Loucy (cell line): ENCODE data around the gene SERPINF2.
"Not testable (repeated sequence)": the region's sequence is repeated elsewhere in the genome, so short reads cannot be mapped to it uniquely, and the experiment has no call there.

Experiments
- H2AFZ ChIP-seq: fragments of 200-600 bp; sonication (generic); 2 replicates; pipeline ENCODE4 v1.6.0; 2016; ENCODE audit warnings: antibody characterized with exemption, mild to moderate bottlenecking, low read length, moderate library complexity
- H3F3A ChIP-seq: fragments of 200-600 bp; 2 replicates; pipeline ENCODE4 v1.6.0; 2016; ENCODE audit warnings: antibody characterized with exemption, low read depth, mild to moderate bottlenecking
- H3K27me3 ChIP-seq: fragments of 200-600 bp; sonication (generic); 2 replicates; pipeline ENCODE4 v1.6.1; 2014; ENCODE audit warnings: low read length, mild to moderate bottlenecking; ENCODE audit not compliant: insufficient read depth, poor library complexity, severe bottlenecking
- H3K36me3 ChIP-seq: fragments of 200-600 bp; sonication (generic); 2 replicates; pipeline ENCODE4 v1.6.1; 2016; ENCODE audit warnings: low read length; ENCODE audit not compliant: insufficient read depth
- H3K4me1 ChIP-seq: fragments of 200-600 bp; sonication (generic); 2 replicates; pipeline ENCODE4 v1.5.1; 2014; ENCODE audit warnings: low read length, mild to moderate bottlenecking; ENCODE audit not compliant: insufficient read depth, poor library complexity, severe bottlenecking
- H3K4me2 ChIP-seq: fragments of 200-600 bp; sonication (generic); 2 replicates; pipeline ENCODE4 v1.6.0; 2014; ENCODE audit warnings: antibody characterized with exemption, low read length, low read depth, mild to moderate bottlenecking; ENCODE audit not compliant: poor library complexity, severe bottlenecking
- H3K4me3 ChIP-seq: fragments of 200-600 bp; sonication (generic); 2 replicates; pipeline ENCODE4 v1.5.1; 2014; ENCODE audit warnings: low read length, mild to moderate bottlenecking, mixed read lengths; ENCODE audit not compliant: poor library complexity, severe bottlenecking
- H3K79me2 ChIP-seq: fragments of 200-600 bp; sonication (generic); 2 replicates; pipeline ENCODE4 v1.6.1; 2014; ENCODE audit warnings: low read length; ENCODE audit not compliant: insufficient read depth
- H3K9ac ChIP-seq: fragments of 200-600 bp; sonication (generic); 2 replicates; pipeline ENCODE4 v1.6.0; 2014; ENCODE audit warnings: mild to moderate bottlenecking, low read depth, low read length, moderate library complexity; ENCODE audit not compliant: poor library complexity, severe bottlenecking
- H3K9me2 ChIP-seq: fragments of 200-600 bp; sonication (generic); replicated peaks from 2 replicates; pipeline ENCODE4 v1.6.1; 2016; ENCODE audit warnings: low read depth, low read length, mixed read lengths
- H3K9me3 ChIP-seq: fragments of 200-600 bp; sonication (generic); 2 replicates; pipeline ENCODE4 v1.6.1; 2014; ENCODE audit warnings: mild to moderate bottlenecking, antibody characterized with exemption, low read length, low read depth; ENCODE audit not compliant: insufficient read depth
- H4K20me1 ChIP-seq: fragments of 200-600 bp; sonication (generic); 2 replicates; pipeline ENCODE4 v1.6.0; 2014; ENCODE audit warnings: antibody characterized with exemption, low read length, mild to moderate bottlenecking; ENCODE audit not compliant: insufficient read depth, poor library complexity, severe bottlenecking
- EZH2phosphoT487 ChIP-seq: fragments of 200-600 bp; IDR thresholded peaks from 2 replicates; pipeline ENCODE4 v1.6.1; 2018; ENCODE audit warnings: antibody characterized with exemption, mild to moderate bottlenecking, moderate library complexity, borderline replicate concordance
- TF ChIP-seq, protein P1 (sequence below): fragments of 200-600 bp; sonication (generic); conservative IDR thresholded peaks from 2 replicates; pipeline ENCODE4 v1.5.1; 2014; ENCODE audit warnings: mild to moderate bottlenecking, antibody characterized with exemption, low read length

Gene SERPINF2

DNA sequence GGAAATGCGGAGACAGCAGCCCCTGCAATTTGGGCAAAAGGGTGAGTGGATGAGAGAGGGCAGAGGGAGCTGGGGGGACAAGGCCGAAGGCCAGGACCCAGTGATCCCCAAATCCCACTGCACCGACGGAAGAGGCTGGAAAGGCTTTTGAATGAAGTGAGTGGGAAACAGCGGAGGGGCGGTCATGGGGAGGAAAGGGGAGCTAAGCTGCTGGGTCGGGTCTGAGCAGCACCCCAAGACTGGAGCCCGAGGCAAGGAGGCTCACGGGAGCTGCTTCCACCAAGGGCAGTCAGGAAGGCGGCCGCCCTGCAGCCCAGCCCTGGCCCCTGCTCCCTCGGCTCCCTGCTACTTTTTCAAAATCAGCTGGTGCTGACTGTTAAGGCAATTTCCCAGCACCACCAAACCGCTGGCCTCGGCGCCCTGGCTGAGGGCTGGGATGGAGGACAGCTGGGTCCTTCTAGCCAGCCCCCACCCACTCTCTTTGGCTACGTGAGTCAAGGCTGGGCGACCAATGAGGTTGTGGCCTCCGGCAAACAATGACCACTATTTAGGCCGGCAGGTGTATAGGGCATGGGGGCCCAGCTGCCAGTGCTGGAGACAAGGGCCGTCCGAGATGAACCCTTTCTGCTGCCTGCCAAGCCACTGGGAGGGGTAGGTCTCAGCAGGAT, 19.7 kb downstream of the SERPINF2 start:
- H4K20me1 ChIP-seq: no peaks in the 10 kb centered on the region
- peaks cover 4% of the 10 kb centered on the region for H3K4me1 ChIP-seq
- H3K9me2 ChIP-seq: no peaks in the 10 kb centered on the region
- no peaks in the 10 kb centered on the region for H3K36me3 ChIP-seq
- H3K79me2 ChIP-seq: no peaks in the 10 kb centered on the region
- H2AFZ ChIP-seq: no peak overlapping the region
- no peak for TF ChIP-seq EZH2phosphoT487
- TF ChIP-seq, protein P1, sequence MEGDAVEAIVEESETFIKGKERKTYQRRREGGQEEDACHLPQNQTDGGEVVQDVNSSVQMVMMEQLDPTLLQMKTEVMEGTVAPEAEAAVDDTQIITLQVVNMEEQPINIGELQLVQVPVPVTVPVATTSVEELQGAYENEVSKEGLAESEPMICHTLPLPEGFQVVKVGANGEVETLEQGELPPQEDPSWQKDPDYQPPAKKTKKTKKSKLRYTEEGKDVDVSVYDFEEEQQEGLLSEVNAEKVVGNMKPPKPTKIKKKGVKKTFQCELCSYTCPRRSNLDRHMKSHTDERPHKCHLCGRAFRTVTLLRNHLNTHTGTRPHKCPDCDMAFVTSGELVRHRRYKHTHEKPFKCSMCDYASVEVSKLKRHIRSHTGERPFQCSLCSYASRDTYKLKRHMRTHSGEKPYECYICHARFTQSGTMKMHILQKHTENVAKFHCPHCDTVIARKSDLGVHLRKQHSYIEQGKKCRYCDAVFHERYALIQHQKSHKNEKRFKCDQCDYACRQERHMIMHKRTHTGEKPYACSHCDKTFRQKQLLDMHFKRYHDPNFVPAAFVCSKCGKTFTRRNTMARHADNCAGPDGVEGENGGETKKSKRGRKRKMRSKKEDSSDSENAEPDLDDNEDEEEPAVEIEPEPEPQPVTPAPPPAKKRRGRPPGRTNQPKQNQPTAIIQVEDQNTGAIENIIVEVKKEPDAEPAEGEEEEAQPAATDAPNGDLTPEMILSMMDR: no peak
- H3K9ac ChIP-seq: no peak overlapping the region
- no peak overlapping the region for H3K4me3 ChIP-seq
- no peak overlapping the region for H3K4me2 ChIP-seq
- H3K9me3 ChIP-seq: no peaks in the 10 kb centered on the region
- no peaks in the 10 kb centered on the region for H3K27me3 ChIP-seq
- no peaks in the 10 kb centered on the region for H3F3A ChIP-seq

DNA sequence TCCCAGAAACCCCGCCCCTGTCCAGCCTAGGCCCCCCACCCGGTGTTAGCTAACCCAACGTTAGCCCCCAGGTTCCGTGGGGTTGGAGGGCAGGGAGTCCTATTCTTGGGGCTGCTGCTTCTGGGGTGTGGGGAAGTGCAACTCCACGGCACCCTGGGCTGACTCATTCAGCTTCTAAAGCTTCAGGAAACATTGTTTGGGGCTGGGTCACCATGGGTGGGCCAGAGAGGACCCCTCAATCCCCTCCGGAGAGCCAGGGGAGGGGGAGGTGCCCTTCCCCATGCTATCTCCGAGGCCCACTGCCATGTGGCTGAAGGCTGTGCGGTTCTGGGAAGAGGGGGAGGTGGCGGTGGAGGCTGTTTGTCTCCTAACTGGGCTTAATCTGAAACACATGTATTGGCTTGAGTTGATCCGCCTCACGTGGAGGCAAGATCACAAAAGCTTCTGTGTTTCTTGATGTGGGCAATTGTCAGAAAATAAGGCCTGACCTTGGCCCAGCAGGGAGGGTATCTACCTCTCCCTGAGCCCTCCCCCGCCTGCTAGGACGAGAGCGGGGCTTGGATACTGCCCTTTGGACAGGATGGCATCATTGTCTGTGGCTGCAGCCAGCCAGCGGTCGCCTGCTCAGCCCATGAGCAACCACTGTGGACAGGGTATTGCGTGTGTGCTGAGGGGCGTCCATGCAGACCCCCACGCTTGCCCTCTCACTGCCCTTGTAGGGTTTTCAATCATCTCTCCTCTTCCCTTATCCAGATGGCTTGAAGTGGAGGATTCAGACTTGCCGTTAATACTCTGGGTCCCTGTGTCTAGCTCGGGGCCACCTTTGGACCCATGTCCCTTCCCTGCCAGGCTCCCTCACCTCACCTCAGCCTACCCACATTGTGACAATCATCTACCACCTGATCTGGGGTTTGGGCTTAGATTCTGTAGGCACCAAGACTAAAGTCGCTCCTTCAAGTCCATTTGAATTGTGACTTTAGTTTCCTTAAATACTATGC, 20.5 kb downstream of the SERPINF2 start:
- Histone ChIP-seq H3K27me3 (no peaks in the 10 kb centered on the region), H3F3A (no peaks in the 10 kb centered on the region), H3K9me3 (no peaks in the 10 kb centered on the region), H3K36me3 (no peaks in the 10 kb centered on the region), H3K4me3 (no peak overlapping the region), H3K4me2 (no peak overlapping the region), H3K79me2 (no peaks in the 10 kb centered on the region), H3K9ac (peak overlapping the region; percentile 21), H4K20me1 (no peaks in the 10 kb centered on the region), H3K9me2 (no peaks in the 10 kb centered on the region), H3K4me1 (peaks cover 4% of the 10 kb centered on the region), H2AFZ (no peak overlapping the region)
- no peak for TF ChIP-seq EZH2phosphoT487
- TF ChIP-seq, protein P1: no peak

DNA sequence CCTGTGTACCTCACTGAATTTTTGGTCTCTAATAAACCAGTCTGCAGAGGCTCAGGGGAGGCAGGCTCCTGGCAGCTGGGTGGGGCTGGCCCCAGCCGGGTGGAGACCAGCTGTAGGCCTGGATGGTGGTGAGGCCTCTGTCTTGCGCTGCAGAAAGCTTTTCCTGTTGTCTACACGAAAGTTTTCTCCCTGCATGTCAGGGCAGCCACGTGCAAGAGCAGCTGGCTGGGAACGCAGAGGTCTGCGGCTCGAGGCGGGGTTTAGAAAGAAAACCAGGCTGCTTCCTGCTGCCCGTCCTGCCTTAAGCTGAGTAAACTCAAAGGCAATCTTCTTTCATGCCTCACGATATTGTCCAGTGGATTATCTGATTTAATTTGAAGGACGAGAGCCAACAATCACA, 21.6 kb downstream of the SERPINF2 start:
- H3K27me3 ChIP-seq: no peaks in the 10 kb centered on the region
- peaks cover 4% of the 10 kb centered on the region for H3K4me1 ChIP-seq
- H3K79me2 ChIP-seq: no peaks in the 10 kb centered on the region
- H2AFZ ChIP-seq: peak overlapping the region; percentile 19; the same call in 1 of the 2 replicates
- no peaks in the 10 kb centered on the region for H3K9me2 ChIP-seq
- no peaks in the 10 kb centered on the region for H3K36me3 ChIP-seq
- TF ChIP-seq, protein P1: no peak
- TF ChIP-seq EZH2phosphoT487: no peak
- H3F3A ChIP-seq: no peaks in the 10 kb centered on the region
- no peak overlapping the region for H3K4me3 ChIP-seq
- H3K9me3 ChIP-seq: no peaks in the 10 kb centered on the region
- no peaks in the 10 kb centered on the region for H4K20me1 ChIP-seq
- peak overlapping the region; percentile 21 for H3K9ac ChIP-seq
- peak overlapping the region; percentile 1 for H3K4me2 ChIP-seq

DNA sequence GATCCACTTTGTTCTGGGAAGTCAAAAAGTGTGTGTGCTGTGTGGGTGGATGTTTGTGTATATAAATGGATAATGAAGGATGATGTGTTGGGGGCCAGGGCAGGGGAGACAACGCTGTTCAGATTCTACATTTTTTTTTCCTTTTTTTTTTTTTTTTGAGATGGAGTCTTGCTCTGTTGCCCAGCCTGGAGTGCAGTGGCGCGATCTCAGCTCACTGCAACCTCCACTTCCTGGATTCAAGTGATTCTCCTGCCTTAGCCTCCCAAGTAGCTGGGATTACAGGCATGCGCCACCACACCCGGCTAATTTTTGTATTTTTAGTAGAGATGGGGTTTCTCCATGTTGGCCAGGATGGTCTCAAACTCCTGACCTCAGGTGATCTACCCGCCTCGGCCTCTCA, 22.0 kb downstream of the SERPINF2 start:
- H4K20me1 ChIP-seq, H3K9ac ChIP-seq, H3K4me3 ChIP-seq, H3K9me2 ChIP-seq, H3K79me2 ChIP-seq, H3F3A ChIP-seq, H3K36me3 ChIP-seq, H3K4me1 ChIP-seq, H3K9me3 ChIP-seq, H3K27me3 ChIP-seq: not testable (repeated sequence)
- H2AFZ ChIP-seq: 0 out of 2 replicates have a peak overlapping the region, but pooled peaks have one; percentile 19
- peak overlapping the region; percentile 1 for H3K4me2 ChIP-seq
